GM19438 (cell line): Measurements from ENCODE around the gene MPP2.
"Not testable (repeated sequence)": the region's sequence is repeated elsewhere in the genome, so short reads cannot be mapped to it uniquely, and the experiment has no call there.

Source experiments
- ATAC-seq: cut with Tn5 transposase; IDR thresholded peaks from one replicate; pipeline ENCODE4 v1.9.1; 2021; ENCODE audit warnings: low read depth; ENCODE audit not compliant: unreplicated experiment

Gene MPP2

GRCh38 chr17:43932357-43932756, 25.0 kb upstream of the MPP2 start:
- ATAC-seq: no peak

DNA sequence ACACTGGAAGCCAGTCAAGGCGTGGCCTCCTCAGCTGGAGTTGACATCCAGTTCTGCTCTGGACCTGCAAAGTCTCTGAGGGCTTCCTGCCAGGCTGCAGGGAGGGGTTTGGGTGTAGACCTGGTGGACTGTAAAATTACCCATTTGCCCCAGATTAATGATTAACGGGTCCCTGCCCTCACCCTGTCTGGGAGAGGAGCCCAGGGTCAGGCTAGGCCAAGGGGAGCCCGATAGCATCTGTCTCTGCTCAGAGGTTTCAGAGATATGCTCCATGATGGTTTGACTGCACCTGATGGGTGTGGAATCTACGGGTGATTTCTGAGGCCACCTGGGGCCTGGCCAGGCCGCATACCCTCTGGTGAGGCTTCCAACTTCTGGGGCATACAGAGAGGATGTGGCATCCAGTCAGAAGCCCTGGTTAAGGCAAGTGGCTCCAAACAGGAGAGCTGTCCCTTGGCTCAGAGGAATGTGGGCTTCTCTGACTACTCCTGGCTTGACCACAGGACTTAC, 23.8 kb upstream of the MPP2 start:
- ATAC-seq: no peak

DNA sequence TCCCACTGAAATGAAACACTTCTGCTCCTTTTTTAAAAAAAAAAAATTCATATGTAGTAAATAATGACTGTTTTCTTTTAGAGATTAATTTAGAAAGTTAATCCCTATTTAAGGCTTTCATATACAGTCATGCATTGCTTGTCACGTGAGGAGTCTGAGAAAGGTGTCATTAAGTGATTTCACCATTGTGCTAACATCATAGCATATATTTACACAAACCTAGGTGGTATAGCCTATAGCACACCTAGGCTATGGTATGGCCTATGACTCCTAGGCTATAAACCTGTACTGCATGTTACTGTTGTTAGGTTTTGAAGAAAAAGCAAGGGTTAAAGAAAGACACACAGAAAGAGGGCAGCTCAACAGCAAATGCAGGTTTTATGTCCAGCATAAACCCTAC, 21.3 kb upstream of the MPP2 start:
- ATAC-seq: no peak

- ATAC-seq: not testable (repeated sequence)
Observed at GRCh38 chr17:43927929-43928328, 20.6 kb upstream of the MPP2 start.

DNA sequence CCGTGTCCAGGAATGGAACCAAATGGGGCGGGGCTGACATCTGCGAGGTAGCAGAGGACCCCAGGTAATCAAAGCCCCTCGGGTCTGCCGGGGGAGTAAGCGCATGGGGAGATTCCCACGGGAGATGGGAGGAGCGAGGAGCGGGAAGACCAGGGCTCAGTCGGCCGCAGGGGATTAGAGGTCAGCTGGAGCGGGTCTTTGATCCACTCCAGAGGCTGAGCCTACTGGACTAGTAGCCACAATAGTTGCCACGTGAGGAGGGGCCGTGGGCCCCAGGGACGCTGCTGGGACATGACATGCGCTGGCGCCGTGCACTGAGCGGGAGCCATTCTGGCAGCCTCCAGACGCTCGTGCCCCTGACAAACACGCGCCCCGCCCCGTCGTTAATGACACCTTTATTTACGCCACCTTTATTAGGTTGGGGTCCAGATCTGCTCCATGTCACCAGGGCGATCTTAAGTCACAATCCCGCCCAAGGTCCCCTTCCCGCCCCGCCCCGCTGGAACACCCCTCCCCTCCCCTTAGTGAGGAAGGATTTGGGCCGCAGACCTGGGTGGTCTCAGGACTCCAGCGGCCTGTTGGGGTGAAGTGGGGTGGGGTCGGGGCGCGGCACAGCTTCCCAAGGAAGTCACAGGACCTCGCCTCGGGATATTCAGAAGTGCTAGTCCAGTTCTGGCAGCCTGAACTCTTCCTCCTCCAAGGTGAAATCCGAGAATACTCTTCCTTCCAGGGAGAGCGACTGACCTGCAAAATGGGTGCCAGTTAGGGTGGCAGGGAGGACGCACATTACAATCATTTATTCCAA, 19.9 kb upstream of the MPP2 start:
- ATAC-seq: no peak

GRCh38 chr17:43924558-43924957, 17.2 kb upstream of the MPP2 start:
- no peak for ATAC-seq

DNA sequence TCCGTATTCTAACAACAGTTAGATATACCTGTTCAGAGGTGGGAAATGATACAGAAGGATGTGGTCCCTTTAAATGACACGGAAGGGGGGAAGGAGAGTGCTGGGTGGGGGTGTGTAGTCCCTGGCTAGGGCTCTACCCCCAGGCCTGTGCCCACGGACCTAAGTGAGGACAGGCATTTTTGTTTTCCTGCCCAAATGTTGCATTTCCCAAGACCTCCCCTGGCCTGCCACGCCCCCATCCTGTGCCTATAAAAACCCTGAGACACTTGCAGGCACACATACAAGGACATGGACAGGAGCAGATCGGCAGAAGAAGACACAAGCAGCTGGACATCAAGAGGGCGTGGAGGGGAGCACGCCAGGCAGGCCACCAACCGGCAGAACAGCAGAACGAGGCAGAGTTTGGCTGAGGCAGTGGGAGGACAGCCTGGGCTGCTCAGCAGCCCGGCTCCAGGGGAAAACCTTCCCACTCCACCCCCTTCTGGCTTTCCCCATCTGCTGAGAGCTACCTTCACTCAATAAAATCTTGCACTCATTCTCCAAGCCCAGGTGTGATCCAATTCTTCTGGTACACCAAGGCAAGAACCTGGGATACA, 13.3 kb upstream of the MPP2 start:
- ATAC-seq: no peak

GRCh38 chr17:43918026-43918389, 10.7 kb upstream of the MPP2 start:
- no peak for ATAC-seq

DNA sequence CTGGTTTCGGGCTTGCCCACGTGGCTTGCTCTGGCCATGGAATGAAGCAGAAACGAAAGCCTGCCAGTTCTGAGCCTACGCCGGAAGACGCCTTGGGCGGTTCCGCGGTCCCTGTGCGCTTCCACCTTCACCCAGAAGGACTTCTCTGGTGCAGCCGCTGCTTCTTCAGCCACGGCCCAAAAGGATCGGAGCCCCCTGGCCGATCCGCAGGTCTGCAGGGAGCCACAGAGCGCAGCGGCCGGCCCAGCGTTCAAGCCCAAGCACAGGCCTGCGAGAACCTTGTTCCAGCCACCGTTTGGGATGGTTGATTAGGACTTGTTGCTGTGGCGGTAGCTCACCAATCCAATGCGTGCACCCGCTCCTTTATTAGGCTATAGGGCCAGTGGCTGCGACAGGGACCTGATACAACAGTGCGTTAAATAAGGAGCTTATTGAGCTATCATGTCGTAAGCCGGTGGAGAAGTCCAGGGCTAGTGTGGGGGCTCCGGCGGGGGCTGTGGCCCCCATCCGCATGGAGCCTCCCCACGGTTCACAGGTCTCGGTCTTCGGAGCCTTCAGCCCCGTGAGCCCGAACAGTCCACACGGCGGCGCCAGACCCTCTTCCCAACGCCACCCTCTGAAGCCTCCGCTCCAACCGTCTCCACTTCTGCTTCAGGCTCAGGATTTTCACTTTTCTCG, 10.2 kb upstream of the MPP2 start:
- no peak for ATAC-seq

GRCh38 chr17:43917016-43917347, 9.6 kb upstream of the MPP2 start:
- ATAC-seq: no peak

GRCh38 chr17:43916385-43916784, 9.0 kb upstream of the MPP2 start:
- ATAC-seq: no peak

- ATAC-seq: no peak
Observed at GRCh38 chr17:43915559-43915958, 8.2 kb upstream of the MPP2 start.

DNA sequence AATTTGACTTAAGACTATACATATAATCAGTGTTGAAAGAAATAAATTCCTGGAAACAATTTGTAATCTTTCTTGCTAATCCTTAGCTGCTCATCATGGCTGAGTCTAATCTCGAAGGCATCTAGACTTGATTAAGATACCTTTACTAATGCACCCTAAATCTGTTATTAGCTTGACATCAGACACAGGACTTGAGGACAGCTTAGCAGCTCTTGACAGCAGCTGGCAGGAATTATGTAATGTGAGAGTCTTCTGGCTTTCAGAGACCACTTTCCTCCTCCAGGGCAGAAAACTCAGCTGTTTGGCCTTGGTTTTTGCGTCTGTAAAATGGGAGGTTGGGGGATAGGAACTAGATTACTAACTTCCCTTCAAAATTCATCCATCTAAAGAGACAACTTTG, 7.1 kb upstream of the MPP2 start:
- no peak for ATAC-seq

DNA sequence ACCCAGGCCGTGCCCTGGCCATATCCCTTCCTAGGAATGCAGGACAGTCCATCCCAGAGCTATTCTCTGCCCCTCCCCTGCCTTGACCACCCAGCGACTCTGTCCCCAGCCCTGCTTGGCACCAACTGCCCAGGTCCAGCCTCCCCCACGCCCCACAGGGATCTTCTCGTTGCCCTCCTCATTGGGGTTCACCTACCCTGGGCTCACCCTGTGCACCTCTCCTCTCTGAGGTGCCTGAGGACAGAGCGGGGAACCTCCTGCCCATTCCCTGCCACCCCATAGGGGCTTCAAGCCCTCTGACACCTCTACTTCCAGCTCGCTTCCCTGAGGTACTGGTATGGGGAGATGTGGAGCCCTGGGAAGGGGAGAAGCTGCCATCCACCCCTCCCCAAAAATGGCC, 6.2 kb upstream of the MPP2 start:
- ATAC-seq: no peak

GRCh38 chr17:43912635-43913304, 5.4 kb upstream of the MPP2 start:
- no peak for ATAC-seq

DNA sequence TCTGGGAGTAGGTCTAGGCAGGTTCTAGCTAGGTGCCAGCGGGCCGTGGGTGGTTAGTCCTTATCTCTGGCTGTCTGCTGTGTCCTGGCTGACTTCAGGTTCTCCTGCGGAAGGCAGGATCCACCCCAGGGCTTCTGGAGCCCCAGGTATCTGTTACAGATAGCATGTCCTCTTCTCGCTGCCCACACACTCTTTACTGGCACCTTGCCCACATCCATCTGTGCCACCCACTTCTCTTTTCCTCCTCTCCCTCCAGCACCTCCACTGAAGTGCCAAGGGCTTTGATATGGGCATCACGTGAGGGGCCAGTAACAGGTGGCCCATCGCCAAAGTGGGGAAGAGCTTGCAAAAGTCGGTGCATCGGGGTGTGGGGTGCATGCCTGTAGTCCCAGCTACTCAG, 4.6 kb upstream of the MPP2 start:
- ATAC-seq: no peak

- ATAC-seq: no peak
Observed at GRCh38 chr17:43909537-43910231, 2.3 kb upstream of the MPP2 start.

- ATAC-seq: no peak
Observed at GRCh38 chr17:43907998-43908721, 824 bp upstream of the MPP2 start.

DNA sequence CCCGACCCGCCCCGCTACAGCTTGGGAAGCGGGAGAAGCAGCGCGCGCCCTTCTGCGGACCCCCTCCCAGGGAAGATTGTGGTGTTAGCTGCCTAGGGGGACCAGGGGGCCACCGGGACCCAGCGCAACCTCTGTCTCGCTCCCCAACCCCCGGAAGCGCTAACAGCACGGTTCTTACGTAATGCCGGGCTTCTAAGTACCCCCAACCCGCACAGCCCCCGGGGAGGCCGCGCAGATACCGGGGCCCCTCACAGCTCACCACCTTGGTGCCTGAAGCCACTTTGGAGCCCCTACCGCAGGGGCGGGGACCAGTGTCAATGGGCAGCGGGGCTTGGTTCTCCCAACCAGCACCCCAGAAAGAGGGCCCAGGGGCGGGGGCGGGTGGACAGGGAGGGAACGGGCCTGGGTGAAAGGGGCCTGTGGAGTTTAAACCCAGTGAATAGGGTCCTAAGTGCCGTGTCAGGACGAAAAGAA, 348 bp downstream of the MPP2 start:
- ATAC-seq: no peak
